IgD-negative memory B cell (primary cell): ENCODE results near the gene EML4. TPM values are rescaled to one million over a fixed set of nuclear protein-coding genes. Genes with fewer than 3 reads are reported as not detected.

Experiments used
- H3K27ac Mint-ChIP-seq, 3 donors: one replicate each; pipeline ENCODE4 v1.8.0; 2020 to 2022; ENCODE audit warnings: mild to moderate bottlenecking in 3 of 3, mixed read lengths in 3 of 3, moderate library complexity in 1 of 3
- H3K27me3 Mint-ChIP-seq: one replicate; pipeline ENCODE4 v1.8.0; 2021; ENCODE audit warnings: mixed read lengths
- H3K36me3 Mint-ChIP-seq: one replicate; pipeline ENCODE4 v1.8.0; 2020; ENCODE audit warnings: mild to moderate bottlenecking, mixed read lengths
- H3K4me1 Mint-ChIP-seq, 3 donors: one replicate each; pipeline ENCODE4 v1.8.0; 2020 to 2022; ENCODE audit warnings: mixed read lengths in 3 of 3, mild to moderate bottlenecking in 1 of 3
- H3K4me3 Mint-ChIP-seq, 4 donors: one replicate each; pipeline ENCODE4 v1.8.0; 2020 to 2022; ENCODE audit warnings: mild to moderate bottlenecking in 4 of 4, mixed read lengths in 4 of 4, moderate library complexity in 3 of 4
- H3K9me3 Mint-ChIP-seq, 3 donors: one replicate each; pipeline ENCODE4 v1.8.0; 2020 to 2021; ENCODE audit warnings: mixed read lengths in 3 of 3, mild to moderate bottlenecking in 1 of 3
- polyA plus RNA-seq: library from polyadenylated mRNA; unstranded; fragments of 300-500 nt; fragmentation: Illumina TruSeq; gene quantifications from one replicate; pipeline ENCODE4 v1.2.3, GENCODE V29; 2021

Gene EML4
- polyA plus RNA-seq, 1 donor from 2014 or later = 78.3 TPM

GRCh38 chr2:42150159-42150558 is 19.0 kb upstream of the EML4 start:
- Mint-ChIP-seq H3K4me3 (no peak overlapping the region), H3K4me1 (peaks cover 2 to 13% (median 11%) of the 10 kb centered on the region in 3 donors), H3K27me3 (no peaks in the 10 kb centered on the region), H3K36me3 (peaks cover 12% of the 10 kb centered on the region), H3K9me3 (peaks cover 0 to 4% (median 0%) of the 10 kb centered on the region in 3 donors), H3K27ac (no peak overlapping the region)

- Mint-ChIP-seq H3K36me3 (peaks cover 7% of the 10 kb centered on the region), H3K27ac (no peak overlapping the region), H3K4me1 (peaks cover 5 to 17% (median 7%) of the 10 kb centered on the region in 3 donors), H3K4me3 (no peak overlapping the region), H3K9me3 (peaks cover 0 to 4% (median 0%) of the 10 kb centered on the region in 3 donors), H3K27me3 (no peaks in the 10 kb centered on the region)
Measured at GRCh38 chr2:42153944-42154581, 15.1 kb upstream of the EML4 start.

GRCh38 chr2:42156721-42157120 is 12.4 kb upstream of the EML4 start:
- H3K9me3 Mint-ChIP-seq = peaks cover 0 to 4% (median 0%) of the 10 kb centered on the region in 3 donors
- peaks cover 4 to 19% (median 9%) of the 10 kb centered on the region in 3 donors for H3K4me1 Mint-ChIP-seq
- no peak overlapping the region for H3K4me3 Mint-ChIP-seq
- H3K36me3 Mint-ChIP-seq = peaks cover 7% of the 10 kb centered on the region
- H3K27ac Mint-ChIP-seq = no peak overlapping the region
- no peaks in the 10 kb centered on the region for H3K27me3 Mint-ChIP-seq

- H3K27ac Mint-ChIP-seq = no peak overlapping the region
- H3K36me3 Mint-ChIP-seq = peaks cover 2% of the 10 kb centered on the region
- peaks cover 10 to 28% (median 17%) of the 10 kb centered on the region in 3 donors for H3K4me1 Mint-ChIP-seq
- no peaks in the 10 kb centered on the region for H3K9me3 Mint-ChIP-seq
- H3K4me3 Mint-ChIP-seq = no peak overlapping the region
- peaks cover 2% of the 10 kb centered on the region for H3K27me3 Mint-ChIP-seq
Measured at GRCh38 chr2:42161444-42161843, 7.7 kb upstream of the EML4 start.

GRCh38 chr2:42163444-42164045 is 5.6 kb upstream of the EML4 start:
- Mint-ChIP-seq H3K27ac (peak overlapping the region in 2 of 3 donors; percentile 29 to 46), H3K27me3 (peaks cover 2% of the 10 kb centered on the region), H3K9me3 (no peaks in the 10 kb centered on the region), H3K4me1 (peaks cover 14 to 30% (median 23%) of the 10 kb centered on the region in 3 donors), H3K4me3 (peak overlapping the region in 1 of 4 donors; percentile 5), H3K36me3 (peaks cover 7% of the 10 kb centered on the region)

- H3K27me3 Mint-ChIP-seq = peaks cover 2% of the 10 kb centered on the region
- peak overlapping the region in 2 of 3 donors; percentile 20 to 46 for H3K27ac Mint-ChIP-seq
- peak overlapping the region in 1 of 4 donors; percentile 5 for H3K4me3 Mint-ChIP-seq
- H3K36me3 Mint-ChIP-seq = peaks cover 7% of the 10 kb centered on the region
- H3K4me1 Mint-ChIP-seq = peaks cover 18 to 30% (median 28%) of the 10 kb centered on the region in 3 donors
- H3K9me3 Mint-ChIP-seq = no peaks in the 10 kb centered on the region
Measured at GRCh38 chr2:42164046-42164445, 5.1 kb upstream of the EML4 start.

GRCh38 chr2:42164971-42165370 is 4.2 kb upstream of the EML4 start:
- Mint-ChIP-seq H3K27me3 (peaks cover 2% of the 10 kb centered on the region), H3K27ac (no peak overlapping the region), H3K36me3 (peaks cover 7% of the 10 kb centered on the region), H3K4me1 (peaks cover 18 to 30% (median 28%) of the 10 kb centered on the region in 3 donors), H3K4me3 (no peak overlapping the region), H3K9me3 (no peaks in the 10 kb centered on the region)

- peaks cover 18 to 23% (median 20%) of the 10 kb centered on the region in 3 donors for H3K4me1 Mint-ChIP-seq
- H3K27me3 Mint-ChIP-seq = peaks cover 2% of the 10 kb centered on the region
- H3K36me3 Mint-ChIP-seq = peaks cover 7% of the 10 kb centered on the region
- no peaks in the 10 kb centered on the region for H3K9me3 Mint-ChIP-seq
- peak overlapping the region in 1 of 3 donors; percentile 23 for H3K27ac Mint-ChIP-seq
- no peak overlapping the region for H3K4me3 Mint-ChIP-seq
Measured at GRCh38 chr2:42167458-42167857, 1.7 kb upstream of the EML4 start.

GRCh38 chr2:42168459-42169099 is 574 bp upstream of the EML4 start:
- peaks cover 2% of the 10 kb centered on the region for H3K27me3 Mint-ChIP-seq
- no peaks in the 10 kb centered on the region for H3K9me3 Mint-ChIP-seq
- peaks cover 21 to 25% (median 21%) of the 10 kb centered on the region in 3 donors for H3K4me1 Mint-ChIP-seq
- no peak overlapping the region for H3K4me3 Mint-ChIP-seq
- H3K27ac Mint-ChIP-seq = peak overlapping the region in 2 of 3 donors; percentile 29 to 94
- peaks cover 4% of the 10 kb centered on the region for H3K36me3 Mint-ChIP-seq

GRCh38 chr2:42169874-42170521 is 845 bp downstream of the EML4 start:
- no peaks in the 10 kb centered on the region for H3K27me3 Mint-ChIP-seq
- no peak overlapping the region for H3K27ac Mint-ChIP-seq
- no peak overlapping the region for H3K4me3 Mint-ChIP-seq
- H3K36me3 Mint-ChIP-seq = peaks cover 4% of the 10 kb centered on the region
- peaks cover 16 to 26% (median 19%) of the 10 kb centered on the region in 3 donors for H3K4me1 Mint-ChIP-seq
- no peaks in the 10 kb centered on the region for H3K9me3 Mint-ChIP-seq

GRCh38 chr2:42170619-42171395 is 1.7 kb downstream of the EML4 start:
- Mint-ChIP-seq H3K27me3 (no peaks in the 10 kb centered on the region), H3K27ac (no peak overlapping the region), H3K9me3 (no peaks in the 10 kb centered on the region), H3K4me1 (peaks cover 18 to 25% (median 20%) of the 10 kb centered on the region in 3 donors), H3K36me3 (peaks cover 4% of the 10 kb centered on the region), H3K4me3 (no peak overlapping the region)

GRCh38 chr2:42171396-42171980 is 2.3 kb downstream of the EML4 start:
- H3K27ac Mint-ChIP-seq = no peak overlapping the region
- H3K36me3 Mint-ChIP-seq = peaks cover 4% of the 10 kb centered on the region
- H3K27me3 Mint-ChIP-seq = no peaks in the 10 kb centered on the region
- H3K4me1 Mint-ChIP-seq = peaks cover 24 to 30% (median 24%) of the 10 kb centered on the region in 3 donors
- no peaks in the 10 kb centered on the region for H3K9me3 Mint-ChIP-seq
- no peak overlapping the region for H3K4me3 Mint-ChIP-seq

GRCh38 chr2:42172020-42172419 is 2.9 kb downstream of the EML4 start:
- Mint-ChIP-seq H3K27ac (no peak overlapping the region), H3K4me3 (peak overlapping the region in 1 of 4 donors; percentile 4), H3K27me3 (no peaks in the 10 kb centered on the region), H3K36me3 (peaks cover 4% of the 10 kb centered on the region), H3K9me3 (no peaks in the 10 kb centered on the region), H3K4me1 (peaks cover 25 to 33% (median 27%) of the 10 kb centered on the region in 3 donors)

GRCh38 chr2:42172566-42172965 is 3.4 kb downstream of the EML4 start:
- H3K9me3 Mint-ChIP-seq = no peaks in the 10 kb centered on the region
- peak overlapping the region in 2 of 4 donors; percentile 4 to 52 for H3K4me3 Mint-ChIP-seq
- peak overlapping the region in 2 of 3 donors; percentile 76 to 78 for H3K27ac Mint-ChIP-seq

More at GRCh38 chr2:42172566-42172965, 3.4 kb downstream of the EML4 start:
- H3K27me3 Mint-ChIP-seq = no peaks in the 10 kb centered on the region
- H3K4me1 Mint-ChIP-seq = peaks cover 27 to 34% (median 29%) of the 10 kb centered on the region in 3 donors
- peaks cover 3% of the 10 kb centered on the region for H3K36me3 Mint-ChIP-seq
